ENCODE results near the gene ELP5. TPM values are rescaled to one million over a fixed set of nuclear protein-coding genes. Genes with fewer than 3 reads are reported as not detected.

The ELP5 gene
- total RNA-seq, 1 donor from 2014 or later, result 37.6 TPM

DNA sequence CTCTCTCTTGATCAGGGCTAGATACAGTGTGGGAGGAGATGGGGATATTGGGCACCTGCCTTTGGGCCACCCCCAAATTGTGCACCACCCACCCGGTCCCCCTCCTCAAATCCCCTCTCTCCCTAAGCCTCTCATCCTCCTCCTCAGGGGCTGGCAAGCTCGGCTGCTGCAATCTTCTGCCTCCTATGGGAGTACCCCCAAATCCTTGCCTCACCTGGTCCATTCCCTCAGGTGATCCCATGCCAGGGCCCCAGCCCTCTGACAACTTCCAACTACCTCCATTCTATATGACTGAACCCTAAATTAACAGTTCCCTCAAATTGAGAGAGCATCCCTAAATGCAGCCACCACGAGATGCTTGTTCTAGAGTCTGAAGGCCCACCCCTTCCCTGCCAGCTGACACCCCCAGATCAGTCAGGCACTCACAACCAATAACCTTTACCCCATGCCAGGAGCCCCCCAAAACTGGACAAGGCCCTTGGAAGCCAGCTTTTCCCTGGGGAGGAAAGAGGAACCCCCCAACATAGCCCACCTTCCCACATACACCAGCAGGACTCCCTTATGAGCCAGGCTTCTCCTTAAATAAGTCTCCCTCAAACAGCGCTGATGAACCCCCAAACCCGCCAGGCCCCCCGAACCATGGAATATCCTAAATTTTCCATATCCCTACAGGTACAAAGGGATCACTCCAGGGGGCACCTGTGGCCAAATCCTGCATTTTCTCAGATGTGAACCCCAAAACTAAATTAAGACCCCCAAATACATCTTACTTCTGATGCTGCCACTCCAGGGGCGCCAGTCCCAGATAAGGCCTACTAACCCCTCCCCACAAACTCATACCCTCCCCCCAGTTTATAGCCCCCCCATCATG is 35.5 kb upstream of the ELP5 start:
- no peaks in the 10 kb centered on the region for H3K36me3 Mint-ChIP-seq (ENCODE audit: unreplicated experiment)
- H3K4me1 Mint-ChIP-seq (ENCODE audit: unreplicated experiment), result peaks cover 70% of the 10 kb centered on the region
- no peaks in the 10 kb centered on the region for H3K9me3 Mint-ChIP-seq (ENCODE audit: unreplicated experiment)
- TF ChIP-seq, protein P1, sequence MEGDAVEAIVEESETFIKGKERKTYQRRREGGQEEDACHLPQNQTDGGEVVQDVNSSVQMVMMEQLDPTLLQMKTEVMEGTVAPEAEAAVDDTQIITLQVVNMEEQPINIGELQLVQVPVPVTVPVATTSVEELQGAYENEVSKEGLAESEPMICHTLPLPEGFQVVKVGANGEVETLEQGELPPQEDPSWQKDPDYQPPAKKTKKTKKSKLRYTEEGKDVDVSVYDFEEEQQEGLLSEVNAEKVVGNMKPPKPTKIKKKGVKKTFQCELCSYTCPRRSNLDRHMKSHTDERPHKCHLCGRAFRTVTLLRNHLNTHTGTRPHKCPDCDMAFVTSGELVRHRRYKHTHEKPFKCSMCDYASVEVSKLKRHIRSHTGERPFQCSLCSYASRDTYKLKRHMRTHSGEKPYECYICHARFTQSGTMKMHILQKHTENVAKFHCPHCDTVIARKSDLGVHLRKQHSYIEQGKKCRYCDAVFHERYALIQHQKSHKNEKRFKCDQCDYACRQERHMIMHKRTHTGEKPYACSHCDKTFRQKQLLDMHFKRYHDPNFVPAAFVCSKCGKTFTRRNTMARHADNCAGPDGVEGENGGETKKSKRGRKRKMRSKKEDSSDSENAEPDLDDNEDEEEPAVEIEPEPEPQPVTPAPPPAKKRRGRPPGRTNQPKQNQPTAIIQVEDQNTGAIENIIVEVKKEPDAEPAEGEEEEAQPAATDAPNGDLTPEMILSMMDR (IDR thresholded peaks at IDR 0.05), result no peak
- no peak for DNase-seq (ENCODE audit: extremely low spot score, unreplicated experiment)
- no peaks in the 10 kb centered on the region for H3K27me3 Mint-ChIP-seq (ENCODE audit: unreplicated experiment)
- H3K4me3 Mint-ChIP-seq (ENCODE audit: unreplicated experiment), result peak overlapping the region; percentile 69
- H3K27ac Mint-ChIP-seq (ENCODE audit: unreplicated experiment), result peak overlapping the region; percentile 98

DNA sequence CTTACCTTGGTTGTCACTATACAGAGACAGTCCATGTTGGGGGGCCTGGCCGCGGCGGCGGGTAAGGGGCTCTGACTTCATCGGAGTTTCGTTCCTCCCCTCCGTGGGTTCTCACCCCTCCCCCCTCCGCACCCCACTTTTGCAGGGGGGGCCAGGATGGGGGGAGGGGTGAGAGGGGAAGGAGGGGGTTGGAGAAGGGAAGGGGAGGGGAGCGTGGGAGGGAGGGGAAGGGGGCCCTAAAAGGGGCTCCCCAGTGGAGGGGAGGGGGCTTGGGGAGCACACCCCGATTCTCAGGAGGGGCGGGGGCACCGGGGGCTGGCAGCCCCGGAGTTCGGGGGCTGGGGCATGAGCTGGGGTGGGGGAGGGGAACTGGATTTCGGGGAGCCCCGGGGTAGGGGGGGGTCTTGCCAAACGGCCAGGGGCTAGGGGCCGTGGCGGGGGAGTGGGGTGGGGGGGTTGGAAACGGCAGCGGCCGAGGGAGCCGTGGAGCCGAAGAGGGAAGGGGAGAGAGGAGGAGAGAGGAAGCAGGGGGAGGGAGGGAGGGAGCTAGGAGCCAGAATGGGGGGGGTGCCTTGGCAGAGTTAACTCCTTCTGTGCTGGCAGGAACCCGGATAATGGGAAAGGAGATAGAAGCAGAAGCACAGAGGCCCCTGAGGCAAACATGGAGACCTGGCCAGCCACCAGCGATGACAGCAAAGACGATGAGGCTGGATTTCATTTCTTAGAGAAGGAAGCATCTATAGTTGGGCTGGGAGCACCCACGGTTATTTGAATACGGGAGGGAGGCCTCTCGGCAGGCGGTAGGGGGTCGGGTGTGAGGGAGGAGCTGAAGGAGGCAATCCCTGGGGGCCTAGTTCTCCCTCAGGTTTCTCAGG is 34.7 kb upstream of the ELP5 start:
- Mint-ChIP-seq H3K27ac (ENCODE audit: unreplicated experiment) (peak overlapping the region; percentile 98), H3K9me3 (ENCODE audit: unreplicated experiment) (no peaks in the 10 kb centered on the region), H3K4me3 (ENCODE audit: unreplicated experiment) (peak overlapping the region; percentile 83), H3K36me3 (ENCODE audit: unreplicated experiment) (no peaks in the 10 kb centered on the region), H3K27me3 (ENCODE audit: unreplicated experiment) (no peaks in the 10 kb centered on the region), H3K4me1 (ENCODE audit: unreplicated experiment) (peaks cover 70% of the 10 kb centered on the region)
- no peak for DNase-seq (ENCODE audit: extremely low spot score, unreplicated experiment)
- TF ChIP-seq, protein P1 (IDR thresholded peaks at IDR 0.05), result no peak

DNA sequence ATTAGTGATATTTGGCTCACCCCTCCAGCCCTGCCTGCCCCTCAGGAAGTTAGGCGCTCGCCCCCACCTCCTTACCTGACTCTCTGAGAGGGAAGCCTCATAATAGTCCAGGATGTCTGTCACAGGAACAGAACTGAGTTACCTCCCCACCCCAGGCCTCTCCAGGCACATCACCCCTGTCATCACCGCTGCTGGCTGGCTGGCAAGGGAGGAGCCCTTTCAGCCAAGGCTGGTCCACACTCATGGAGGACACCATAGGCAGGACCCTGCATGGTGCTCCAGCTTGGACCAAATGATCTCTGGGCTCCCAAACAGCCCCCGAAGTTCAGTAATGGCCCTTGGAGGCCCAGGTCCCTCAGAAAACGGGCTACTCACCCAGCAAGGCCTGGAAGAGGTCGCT is 33.8 kb upstream of the ELP5 start:
- H3K4me1 Mint-ChIP-seq (ENCODE audit: unreplicated experiment), result peaks cover 69% of the 10 kb centered on the region
- TF ChIP-seq, protein P1 (IDR thresholded peaks at IDR 0.05), result no peak
- peak overlapping the region; percentile 90 for H3K27ac Mint-ChIP-seq (ENCODE audit: unreplicated experiment)
- no peaks in the 10 kb centered on the region for H3K9me3 Mint-ChIP-seq (ENCODE audit: unreplicated experiment)
- peak overlapping the region; percentile 83 for H3K4me3 Mint-ChIP-seq (ENCODE audit: unreplicated experiment)
- H3K36me3 Mint-ChIP-seq (ENCODE audit: unreplicated experiment), result no peaks in the 10 kb centered on the region
- no peak for DNase-seq (ENCODE audit: extremely low spot score, unreplicated experiment)
- no peaks in the 10 kb centered on the region for H3K27me3 Mint-ChIP-seq (ENCODE audit: unreplicated experiment)

DNA sequence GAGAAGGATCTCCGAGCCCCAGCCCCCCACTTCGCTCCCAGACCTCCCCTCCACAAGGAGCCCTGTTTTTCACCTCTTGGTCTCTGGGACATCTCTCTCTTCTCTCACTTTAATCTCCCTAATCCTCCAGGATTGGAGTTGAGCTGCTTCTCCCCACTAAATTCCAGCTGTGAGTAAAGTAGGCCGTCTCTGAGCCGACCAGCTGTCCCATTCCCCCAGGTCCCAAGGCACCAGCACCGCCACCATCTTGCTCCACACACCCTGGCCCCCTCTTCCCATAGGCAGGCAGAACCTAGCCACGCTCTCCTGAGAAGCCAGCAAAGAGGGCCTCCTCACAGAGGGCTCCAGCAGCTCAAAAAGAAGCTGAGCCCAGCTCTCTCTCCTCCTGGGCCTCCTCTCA is 33.3 kb upstream of the ELP5 start:
- peak overlapping the region; percentile 97 for H3K4me3 Mint-ChIP-seq (ENCODE audit: unreplicated experiment)
- no peaks in the 10 kb centered on the region for H3K27me3 Mint-ChIP-seq (ENCODE audit: unreplicated experiment)

More for the DNA sequence above, 33.3 kb upstream of the ELP5 start:
- no peaks in the 10 kb centered on the region for H3K9me3 Mint-ChIP-seq (ENCODE audit: unreplicated experiment)
- H3K36me3 Mint-ChIP-seq (ENCODE audit: unreplicated experiment), result peaks cover 5% of the 10 kb centered on the region
- H3K4me1 Mint-ChIP-seq (ENCODE audit: unreplicated experiment), result peaks cover 64% of the 10 kb centered on the region
- TF ChIP-seq, protein P1 (IDR thresholded peaks at IDR 0.05), result no peak
- H3K27ac Mint-ChIP-seq (ENCODE audit: unreplicated experiment), result peak overlapping the region; percentile 99
- no peak for DNase-seq (ENCODE audit: extremely low spot score, unreplicated experiment)
